Mesendoderm (in vitro differentiated cells): ENCODE results near the gene PPP1R26.
"Not testable (repeated sequence)": the region's sequence is repeated elsewhere in the genome, so short reads cannot be mapped to it uniquely, and the experiment has no call there.

ENCODE experiments used
- DNase-seq: peaks from one replicate; pipeline ENCODE4 v3.0.0; 2013
- H2AK5ac ChIP-seq: 2 replicates; pipeline ENCODE4 v1.6.1; 2013; ENCODE audit warnings: low read length, inconsistent platforms
- H2BK120ac ChIP-seq: 2 replicates; pipeline ENCODE4 v1.6.1; 2013; ENCODE audit warnings: low read depth, mild to moderate bottlenecking, low read length, moderate library complexity, mixed read lengths
- H2BK15ac ChIP-seq: replicated peaks from 2 replicates; pipeline ENCODE4 v1.6.1; 2013; ENCODE audit warnings: low read depth, mild to moderate bottlenecking, moderate library complexity
- H2BK5ac ChIP-seq: 2 replicates; pipeline ENCODE4 v1.6.1; 2013; ENCODE audit warnings: low read length, inconsistent platforms
- H3K18ac ChIP-seq: 2 replicates; pipeline ENCODE4 v1.6.1; 2013; ENCODE audit warnings: mild to moderate bottlenecking, low read length, mixed read lengths
- H3K23ac ChIP-seq: one replicate; pipeline ENCODE4 v1.6.1; 2013; ENCODE audit warnings: low read length
- H3K27ac ChIP-seq: 2 replicates; pipeline ENCODE4 v1.5.1; 2013; ENCODE audit warnings: low read depth, mild to moderate bottlenecking, inconsistent platforms, low read length, moderate library complexity
- H3K27me3 ChIP-seq: 2 replicates; pipeline ENCODE4 v1.6.1; 2013; ENCODE audit warnings: low read length, control low read depth, mild to moderate bottlenecking, inconsistent platforms; ENCODE audit not compliant: insufficient read depth, poor library complexity
- H3K36me3 ChIP-seq: 2 replicates; pipeline ENCODE4 v1.6.1; 2013; ENCODE audit warnings: low read length, inconsistent platforms; ENCODE audit not compliant: control insufficient read depth, insufficient read depth
- H3K4ac ChIP-seq: one replicate; pipeline ENCODE4 v1.6.1; 2013; ENCODE audit warnings: low read depth, mild to moderate bottlenecking, low read length, moderate library complexity
- H3K4me1 ChIP-seq: 2 replicates; pipeline ENCODE4 v1.6.1; 2013; ENCODE audit warnings: low read depth, low read length, inconsistent platforms; ENCODE audit not compliant: control insufficient read depth
- H3K4me2 ChIP-seq: 2 replicates; pipeline ENCODE4 v1.6.1; 2013; ENCODE audit warnings: low read length
- H3K4me3 ChIP-seq: 2 replicates; pipeline ENCODE4 v1.5.1; 2013; ENCODE audit warnings: mild to moderate bottlenecking, low read length
- H3K56ac ChIP-seq: one replicate; pipeline ENCODE4 v1.6.1; 2013; ENCODE audit warnings: low read length
- H3K79me1 ChIP-seq: 2 replicates; pipeline ENCODE4 v1.6.1; 2013; ENCODE audit warnings: low read length, inconsistent platforms
- H3K79me2 ChIP-seq: 2 replicates; pipeline ENCODE4 v1.6.1; 2013; ENCODE audit warnings: mild to moderate bottlenecking, low read length; ENCODE audit not compliant: control insufficient read depth, insufficient read depth
- H3K9ac ChIP-seq: 2 replicates; pipeline ENCODE4 v1.6.1; 2013; ENCODE audit warnings: low read length, inconsistent platforms
- H4K5ac ChIP-seq: one replicate; pipeline ENCODE4 v1.6.1; 2013; ENCODE audit warnings: low read length
- H4K8ac ChIP-seq: one replicate; pipeline ENCODE4 v1.6.1; 2013; ENCODE audit warnings: low read depth, mild to moderate bottlenecking, control low read depth, low read length, moderate library complexity
- WGBS: extraction: QIAGEN DNeasy Blood & Tissue Kit; methylation state at CpG from one replicate; pipeline ENCODE4 v1.1.7; 2013; ENCODE audit warnings: low lambda C conversion rate, missing lambda C conversion rate; ENCODE audit not compliant: insufficient coverage; ENCODE audit errors: extremely low coverage; 5-methylcytosine and 5-hydroxymethylcytosine counted together

The PPP1R26 gene

DNA sequence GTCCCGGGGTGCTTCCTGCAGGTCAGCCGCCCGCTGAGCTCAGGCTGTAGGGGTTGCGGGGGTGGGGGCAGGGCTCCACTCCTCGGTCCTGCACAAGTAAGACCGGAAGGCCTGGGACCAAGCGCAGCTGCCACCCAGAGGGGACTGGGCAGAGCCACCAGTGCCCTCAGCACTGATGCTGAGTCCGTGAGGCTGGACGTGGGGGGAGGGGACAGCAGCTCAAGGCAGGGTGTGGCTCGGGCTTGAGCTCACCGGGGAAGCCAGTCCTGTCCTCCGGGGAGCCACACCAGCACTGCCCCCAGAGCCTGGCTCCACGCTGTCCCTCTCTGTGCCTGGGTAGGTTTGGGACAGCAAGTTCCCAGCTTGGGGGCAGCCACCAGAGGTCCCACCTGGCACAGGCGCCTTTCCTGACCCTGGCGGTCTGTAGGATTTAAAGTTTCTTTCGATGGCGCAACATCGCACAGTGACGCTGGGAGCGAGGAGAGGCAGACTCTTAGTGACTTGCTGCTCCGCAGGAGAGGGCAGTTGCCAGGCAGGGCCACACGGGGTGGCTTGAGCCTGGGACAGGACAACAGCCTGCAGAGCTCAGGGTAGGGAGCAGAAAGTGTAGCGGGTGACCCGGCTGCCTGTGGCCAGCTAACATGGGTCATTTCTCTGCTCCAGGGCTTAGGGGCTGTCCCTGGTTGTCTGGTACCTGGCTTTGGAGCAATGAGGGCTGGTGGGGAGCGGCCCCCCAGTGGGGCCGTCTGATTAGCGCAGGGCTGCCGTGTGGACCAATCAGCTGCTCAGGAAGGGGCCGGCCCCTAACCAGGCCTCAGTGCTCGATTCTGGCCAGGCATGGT lies 47.4 kb downstream of the PPP1R26 start:
- no peak overlapping the region for H3K9ac ChIP-seq
- WGBS: no CpG with 5 or more reads among the region's 30 CpGs
- no peaks in the 10 kb centered on the region for H3K79me2 ChIP-seq
- H2BK15ac ChIP-seq: no peak overlapping the region
- no peak for DNase-seq
- no peaks in the 10 kb centered on the region for H3K27me3 ChIP-seq
- no peak overlapping the region for H3K27ac ChIP-seq
- H3K23ac ChIP-seq: no peak overlapping the region
- no peak overlapping the region for H3K4ac ChIP-seq
- H3K4me3 ChIP-seq: no peak overlapping the region
- H3K4me1 ChIP-seq: no peaks in the 10 kb centered on the region
- no peak overlapping the region for H2BK120ac ChIP-seq
- no peaks in the 10 kb centered on the region for H3K36me3 ChIP-seq
- H4K5ac ChIP-seq: no peak overlapping the region
- peak overlapping the region; percentile 34 for H3K56ac ChIP-seq
- H4K8ac ChIP-seq: no peak overlapping the region
- H3K18ac ChIP-seq: no peak overlapping the region
- no peak overlapping the region for H2BK5ac ChIP-seq
- H3K79me1 ChIP-seq: no peaks in the 10 kb centered on the region
- no peak overlapping the region for H3K4me2 ChIP-seq
- no peak overlapping the region for H2AK5ac ChIP-seq

DNA sequence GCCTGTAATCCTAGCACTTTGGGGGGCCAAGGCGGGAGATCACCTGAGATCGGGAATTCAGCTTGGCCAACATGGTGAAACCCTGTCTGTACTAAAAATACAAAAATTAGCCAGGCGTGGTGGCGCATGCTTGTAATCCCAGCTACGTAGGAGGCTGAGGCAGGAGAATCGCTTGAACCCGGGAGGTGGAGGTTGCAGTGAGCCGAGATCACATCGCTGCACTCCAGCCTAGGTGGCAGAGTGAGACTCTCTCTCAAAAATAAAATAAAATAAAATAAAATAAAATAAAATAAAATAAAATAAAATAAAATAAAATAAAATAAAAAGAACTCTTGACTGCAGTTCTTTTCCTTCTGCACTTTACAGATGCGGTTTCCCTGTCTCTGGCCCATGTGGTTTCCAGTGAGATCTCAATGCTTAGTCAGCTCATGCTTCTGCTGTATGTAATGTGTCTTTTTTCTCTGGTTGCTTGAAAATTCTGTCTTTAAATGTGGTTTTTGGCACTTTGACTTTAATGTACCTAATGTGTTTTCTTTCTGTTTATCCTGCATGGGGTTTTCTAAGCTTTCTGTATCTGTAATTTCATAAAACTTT lies 49.4 kb downstream of the PPP1R26 start:
- not testable (repeated sequence) for H3K56ac ChIP-seq
- no CpG with 5 or more reads among the region's 10 CpGs for WGBS

DNA sequence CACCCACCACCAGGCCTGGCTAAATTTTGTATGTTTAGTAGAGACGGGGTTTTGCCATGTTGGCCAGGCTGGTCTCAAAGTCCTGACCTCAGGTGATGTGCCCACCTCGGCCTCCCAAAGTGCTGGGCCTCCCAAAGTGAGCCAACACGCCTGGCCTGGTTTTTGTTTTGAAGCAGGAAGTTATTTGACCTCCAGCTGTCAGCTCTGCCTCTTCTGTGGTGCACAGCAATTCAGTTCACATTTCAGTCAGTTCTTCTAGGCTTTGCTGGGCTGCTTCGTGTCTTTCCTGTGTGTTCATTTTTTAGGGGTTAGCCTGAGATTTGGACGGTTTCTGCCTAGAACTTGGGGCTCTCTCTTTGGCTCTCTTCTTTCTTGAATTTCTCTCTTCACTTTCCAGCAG lies 50.6 kb downstream of the PPP1R26 start:
- no peak overlapping the region for H4K8ac ChIP-seq
- H4K5ac ChIP-seq: no peak overlapping the region
- H3K23ac ChIP-seq: no peak overlapping the region
- no peak overlapping the region for H2AK5ac ChIP-seq
- H3K36me3 ChIP-seq: no peaks in the 10 kb centered on the region
- H3K4me2 ChIP-seq: no peak overlapping the region
- WGBS: no CpG with 5 or more reads among the region's 5 CpGs
- H3K4ac ChIP-seq: no peak overlapping the region
- no peak overlapping the region for H3K27ac ChIP-seq
- no peak overlapping the region for H3K9ac ChIP-seq
- H3K4me3 ChIP-seq: no peak overlapping the region
- H3K27me3 ChIP-seq: no peaks in the 10 kb centered on the region
- no peak overlapping the region for H2BK15ac ChIP-seq
- H2BK5ac ChIP-seq: no peak overlapping the region
- no peak overlapping the region for H2BK120ac ChIP-seq
- no peak for DNase-seq
- no peaks in the 10 kb centered on the region for H3K79me1 ChIP-seq
- H3K4me1 ChIP-seq: no peaks in the 10 kb centered on the region
- H3K18ac ChIP-seq: no peak overlapping the region
- no peaks in the 10 kb centered on the region for H3K79me2 ChIP-seq
- H3K56ac ChIP-seq: no peak overlapping the region

More for the DNA sequence above, 49.4 kb downstream of the PPP1R26 start:
- H4K8ac ChIP-seq, H3K36me3 ChIP-seq, H2BK15ac ChIP-seq, H2BK120ac ChIP-seq, H3K27me3 ChIP-seq, H3K18ac ChIP-seq, H3K4me3 ChIP-seq, H3K27ac ChIP-seq, H3K4me1 ChIP-seq, H2BK5ac ChIP-seq, H4K5ac ChIP-seq, H3K23ac ChIP-seq, H3K79me1 ChIP-seq, H3K4me2 ChIP-seq, H3K79me2 ChIP-seq, DNase-seq, H3K9ac ChIP-seq, H2AK5ac ChIP-seq, H3K4ac ChIP-seq: not testable (repeated sequence)

DNA sequence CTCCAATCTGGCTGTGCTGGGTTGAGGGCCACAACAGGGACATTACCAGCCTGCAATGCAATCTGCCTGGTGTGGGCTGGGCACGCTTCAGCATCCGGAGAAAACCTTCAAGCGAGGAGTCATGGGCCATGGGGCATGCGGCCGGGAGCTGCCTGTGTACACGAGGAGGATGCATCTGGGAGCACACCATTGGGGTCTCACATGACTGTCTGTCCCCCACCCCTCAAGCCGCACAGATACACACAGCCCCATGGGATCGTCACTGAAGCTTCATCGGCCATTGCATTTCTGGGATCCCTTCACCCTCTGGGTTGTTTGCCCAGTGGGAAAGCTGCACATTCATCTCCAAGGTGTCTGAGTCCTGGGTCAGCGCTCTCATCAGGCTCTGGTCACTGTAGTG lies 51.5 kb downstream of the PPP1R26 start:
- H3K4ac ChIP-seq: no peak overlapping the region
- H3K56ac ChIP-seq: no peak overlapping the region
- no peak overlapping the region for H3K18ac ChIP-seq
- H3K23ac ChIP-seq: no peak overlapping the region
- no peak overlapping the region for H3K27ac ChIP-seq
- no peak for DNase-seq
- H2BK15ac ChIP-seq: no peak overlapping the region
- no peak overlapping the region for H4K8ac ChIP-seq
- no peaks in the 10 kb centered on the region for H3K4me1 ChIP-seq
- no peak overlapping the region for H4K5ac ChIP-seq
- no peaks in the 10 kb centered on the region for H3K36me3 ChIP-seq
- H2BK5ac ChIP-seq: no peak overlapping the region
- H3K79me2 ChIP-seq: no peaks in the 10 kb centered on the region
- no peak overlapping the region for H3K9ac ChIP-seq
- H3K27me3 ChIP-seq: no peaks in the 10 kb centered on the region
- no CpG with 5 or more reads among the region's 10 CpGs for WGBS
- no peak overlapping the region for H3K4me3 ChIP-seq
- H3K79me1 ChIP-seq: no peaks in the 10 kb centered on the region
- H2BK120ac ChIP-seq: no peak overlapping the region
- H2AK5ac ChIP-seq: no peak overlapping the region
- no peak overlapping the region for H3K4me2 ChIP-seq

DNA sequence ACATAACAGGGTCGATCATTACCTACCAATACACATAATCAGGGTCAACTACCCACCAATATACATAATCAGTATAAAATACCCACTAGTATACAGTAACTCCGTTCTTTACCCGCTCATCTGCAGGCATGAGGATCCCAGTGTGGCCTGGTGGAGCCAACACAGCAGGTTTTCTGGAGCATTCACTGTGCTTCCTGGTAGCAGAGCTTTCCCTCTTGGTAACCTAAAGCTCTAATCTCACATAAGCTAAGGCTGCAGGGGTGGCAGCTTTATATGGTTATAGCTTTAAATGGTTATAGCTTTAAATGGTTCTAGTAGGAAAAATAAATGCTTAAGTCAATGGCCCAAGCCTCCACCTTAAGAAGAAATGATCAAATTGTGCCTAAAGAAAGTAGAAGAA lies 53.5 kb downstream of the PPP1R26 start:
- Histone ChIP-seq H2AK5ac (no peak overlapping the region), H3K4me3 (no peak overlapping the region), H3K79me1 (no peaks in the 10 kb centered on the region), H3K4me2 (no peak overlapping the region), H3K4me1 (no peaks in the 10 kb centered on the region), H2BK5ac (no peak overlapping the region), H4K8ac (no peak overlapping the region), H3K9ac (no peak overlapping the region), H3K4ac (no peak overlapping the region), H3K23ac (no peak overlapping the region), H3K27ac (no peak overlapping the region), H3K79me2 (no peaks in the 10 kb centered on the region), H3K18ac (no peak overlapping the region), H3K36me3 (no peaks in the 10 kb centered on the region), H2BK15ac (no peak overlapping the region), H4K5ac (no peak overlapping the region), H2BK120ac (no peak overlapping the region), H3K27me3 (no peaks in the 10 kb centered on the region), H3K56ac (no peak overlapping the region)
- no CpG with 5 or more reads among the region's 3 CpGs for WGBS
- DNase-seq: no peak
